Upper lobe of left lung (tissue), 4 donors: ENCODE results near the gene ELOA.

Experiments
- CTCF ChIP-seq, 6 experiments: fragments of 450-650 bp in 4 of 6; fragments of 200-600 bp in 2 of 6; sonication (generic) in 2 of 6; IDR thresholded peaks; one replicate each; pipeline ENCODE4 v1.5.1; 2016 to 2019; ENCODE audit warnings: antibody characterized with exemption in 6 of 6
- POLR2A ChIP-seq, 4 donors: fragments of 450-650 bp; IDR thresholded peaks; one replicate each; pipeline ENCODE4 v1.5.1; 2016 to 2017; ENCODE audit warnings: antibody characterized with exemption in 4 of 4, mild to moderate bottlenecking in 2 of 4
- POLR2AphosphoS5 ChIP-seq, 2 donors: sonication (generic); formaldehyde crosslinking; IDR thresholded peaks; one replicate each; pipeline ENCODE4 v1.5.1; 2017; ENCODE audit warnings: antibody characterized with exemption in 2 of 2

GRCh38 chr1:23752909-23753308 lies 9.6 kb downstream of the ELOA start:
- TF ChIP-seq CTCF (IDR thresholded peaks at IDR 0.05) (no peak), POLR2A (IDR thresholded peaks at IDR 0.05) (no peak), POLR2AphosphoS5 (IDR thresholded peaks at IDR 0.05) (no peak)
